Measurements from ENCODE around the gene PSMA7.

The PSMA7 gene

DNA sequence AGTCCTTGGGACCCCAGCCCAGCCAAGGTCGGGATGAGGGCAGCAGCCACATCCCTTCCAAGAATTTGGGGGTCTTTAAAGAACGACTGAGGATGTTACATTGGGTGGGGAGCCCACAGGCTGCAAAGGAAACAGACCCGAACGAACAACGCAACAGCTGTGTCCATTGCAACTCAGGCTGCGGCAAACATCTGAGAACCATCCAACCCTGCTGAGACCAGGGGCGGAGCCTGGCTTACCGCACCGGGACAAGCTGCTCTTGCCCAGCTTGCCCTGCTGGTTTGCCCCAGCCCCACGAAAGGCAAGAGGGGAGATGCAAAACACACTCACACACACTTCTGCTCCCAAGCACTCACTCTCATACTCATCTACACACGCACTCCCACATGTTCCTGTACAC is 56.0 kb downstream of the PSMA7 start:
- no peak for DNase-seq (ENCODE audit: low spot score)

Measured in LoVo (cell line).